GM21447 (cell line): Measurements from ENCODE around the gene NR3C2.
"Not testable (repeated sequence)": the region's sequence is repeated elsewhere in the genome, so short reads cannot be mapped to it uniquely, and the experiment has no call there.

Experiments
- ATAC-seq: cut with Tn5 transposase; IDR thresholded peaks from one replicate; pipeline ENCODE4 v1.9.1; 2021; ENCODE audit not compliant: unreplicated experiment

Gene NR3C2

DNA sequence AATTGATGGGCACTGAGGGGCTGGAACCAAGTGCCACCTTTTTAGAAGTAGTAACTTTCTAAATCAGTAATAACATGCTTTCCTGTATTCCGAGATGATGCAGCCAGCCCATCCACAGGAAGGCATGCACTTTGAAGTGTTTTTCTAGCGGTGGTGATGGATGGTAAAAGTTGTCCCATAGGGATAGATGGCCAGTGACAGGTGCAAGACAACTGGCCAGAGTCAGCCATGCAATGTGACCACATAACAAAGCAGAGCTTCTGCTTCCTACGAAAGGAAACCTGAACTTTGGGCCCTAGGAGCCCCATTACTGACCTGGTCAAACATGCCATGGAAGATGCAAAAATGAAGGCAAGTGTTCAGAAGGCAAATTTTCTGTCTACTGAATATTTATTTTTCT is 72.3 kb downstream of the NR3C2 start:
- ATAC-seq: no peak

DNA sequence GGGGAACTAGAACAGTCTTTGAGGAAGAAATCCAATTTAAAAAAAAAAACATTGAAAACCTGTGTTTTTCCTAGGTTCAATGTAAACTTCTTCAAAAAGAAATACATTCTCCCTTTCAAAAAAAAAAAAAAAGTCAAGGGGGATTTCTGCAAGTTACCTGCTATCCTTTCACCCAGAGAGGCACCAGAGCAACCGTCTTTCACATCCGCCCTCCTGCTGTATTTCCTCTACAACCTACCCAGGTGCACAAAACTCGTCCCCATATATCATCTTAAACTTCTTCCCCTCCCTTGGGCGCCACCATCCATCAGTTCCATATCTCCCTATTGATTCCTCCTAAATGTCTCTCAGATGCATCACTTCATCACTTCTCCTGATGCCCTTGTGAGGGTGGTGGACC is 74.5 kb downstream of the NR3C2 start:
- no peak for ATAC-seq

DNA sequence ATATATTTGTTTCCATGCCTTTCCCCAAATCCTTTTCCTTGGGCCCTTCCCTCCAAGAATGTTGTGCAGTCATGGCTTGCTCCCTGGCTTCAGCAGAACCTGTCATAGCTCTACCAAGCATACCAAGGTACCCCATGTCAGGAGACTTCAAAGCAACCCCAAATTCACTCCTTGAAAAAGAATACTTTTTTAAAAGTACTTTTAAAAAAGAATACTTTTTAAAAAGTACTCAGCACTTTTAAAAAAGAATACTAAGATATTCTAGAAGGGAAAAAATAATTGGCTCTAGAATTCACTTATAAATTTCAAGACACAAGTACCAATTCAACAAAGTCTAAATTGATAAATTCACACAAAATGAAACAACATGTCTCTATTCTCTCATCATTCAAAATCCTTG is 76.0 kb downstream of the NR3C2 start:
- no peak for ATAC-seq

DNA sequence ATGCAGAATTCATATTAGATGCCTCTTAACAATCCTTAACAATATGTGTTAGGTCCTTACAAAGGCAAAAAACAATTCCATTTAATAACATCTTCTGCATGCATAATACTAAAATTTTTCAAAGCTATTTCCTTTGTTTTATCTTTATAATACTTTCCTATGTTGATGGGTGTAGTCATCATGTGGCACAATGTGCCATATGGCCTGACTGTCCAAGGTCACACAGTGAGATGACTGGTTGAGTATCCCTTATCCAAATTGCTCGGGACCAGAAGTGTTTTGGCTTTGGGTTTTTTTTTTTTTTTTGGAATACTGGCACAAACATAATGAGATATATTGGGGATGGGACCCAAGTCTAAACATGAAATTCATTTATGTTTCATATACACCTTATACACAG is 77.7 kb downstream of the NR3C2 start:
- no peak for ATAC-seq

DNA sequence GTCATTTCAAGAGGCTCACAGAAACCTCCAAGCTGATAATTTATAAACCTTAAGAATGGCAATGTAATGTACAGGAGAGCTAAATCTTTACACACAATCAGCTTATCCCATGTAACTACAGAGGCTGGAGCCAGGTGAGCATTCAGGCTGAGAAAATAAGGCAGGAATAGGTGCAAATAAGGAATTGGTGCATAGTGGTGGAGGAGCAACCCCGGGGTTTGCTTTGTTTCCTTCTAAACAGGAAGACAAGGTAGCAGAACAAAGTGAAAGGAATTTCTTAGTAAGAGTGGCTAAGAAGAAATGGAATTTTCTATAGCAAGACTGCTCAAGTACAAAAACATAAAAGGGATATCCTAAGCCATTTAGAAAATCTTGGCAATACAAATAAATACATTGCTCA is 82.4 kb downstream of the NR3C2 start:
- ATAC-seq: no peak

DNA sequence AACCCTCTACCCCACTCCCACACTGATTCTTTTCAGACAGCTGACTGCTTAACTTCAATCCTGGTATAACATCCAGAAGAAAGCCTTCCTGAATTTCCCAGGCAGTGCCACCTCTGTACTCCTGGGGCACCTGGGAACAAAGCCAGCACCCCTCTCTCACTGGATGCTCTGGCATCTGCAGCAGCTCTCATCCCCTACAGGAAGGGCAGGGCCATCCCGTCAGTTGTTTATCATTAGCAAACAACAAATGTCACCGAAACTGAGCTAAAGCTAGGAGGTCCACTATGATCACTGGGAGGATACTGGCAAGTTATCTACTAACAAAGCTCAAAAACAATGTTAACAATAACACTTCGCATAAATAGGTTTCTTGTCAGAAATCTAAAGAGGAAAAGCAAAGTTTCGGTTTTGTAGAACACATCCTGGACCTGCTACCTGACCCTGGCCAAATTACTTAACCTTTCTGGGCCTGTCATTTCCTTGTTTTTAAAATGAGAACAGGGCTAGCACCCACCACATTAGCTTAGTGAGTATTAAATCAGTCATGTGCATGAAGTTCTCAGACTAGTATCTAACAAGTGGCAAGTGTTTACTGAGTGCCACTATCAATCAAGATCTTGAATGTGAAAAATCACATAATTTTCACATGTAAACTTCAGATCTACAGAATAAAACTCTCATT is 86.6 kb downstream of the NR3C2 start:
- no peak for ATAC-seq

DNA sequence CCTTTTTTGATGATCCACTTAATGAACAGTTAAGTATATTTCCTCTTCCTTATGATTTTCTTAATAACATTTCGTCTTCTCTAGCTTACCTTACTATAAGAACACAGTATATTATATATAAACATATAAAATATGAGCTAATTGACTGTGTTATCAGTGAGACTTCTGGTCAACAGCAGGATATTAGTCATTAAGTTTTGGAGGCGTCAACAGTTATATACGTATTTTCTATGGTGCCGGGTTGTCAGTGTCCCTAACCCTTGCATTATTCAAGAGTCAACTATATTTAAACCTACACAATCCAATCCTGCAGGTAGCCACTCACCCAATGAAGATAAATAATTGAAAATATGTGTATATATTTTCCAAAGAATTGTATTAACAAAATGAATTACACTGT is 88.0 kb downstream of the NR3C2 start:
- ATAC-seq: no peak

DNA sequence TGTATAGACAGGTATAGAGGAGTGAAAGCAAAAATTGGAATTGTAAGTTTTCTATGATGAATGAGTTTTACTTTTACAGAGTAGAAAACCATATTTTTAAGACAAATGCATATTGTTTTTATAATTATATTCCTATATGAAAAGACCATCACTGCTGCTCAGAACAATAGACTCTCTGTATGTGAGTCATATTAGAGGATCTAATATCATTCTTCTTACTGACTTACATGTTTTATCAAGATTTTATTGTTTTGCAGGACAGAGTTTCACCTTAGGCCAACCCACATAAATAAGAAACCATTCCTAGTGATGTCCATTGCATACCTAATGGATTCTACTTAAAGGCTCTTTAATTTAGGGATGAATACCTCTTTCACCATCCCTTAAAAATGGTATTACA is 88.6 kb downstream of the NR3C2 start:
- no peak for ATAC-seq

DNA sequence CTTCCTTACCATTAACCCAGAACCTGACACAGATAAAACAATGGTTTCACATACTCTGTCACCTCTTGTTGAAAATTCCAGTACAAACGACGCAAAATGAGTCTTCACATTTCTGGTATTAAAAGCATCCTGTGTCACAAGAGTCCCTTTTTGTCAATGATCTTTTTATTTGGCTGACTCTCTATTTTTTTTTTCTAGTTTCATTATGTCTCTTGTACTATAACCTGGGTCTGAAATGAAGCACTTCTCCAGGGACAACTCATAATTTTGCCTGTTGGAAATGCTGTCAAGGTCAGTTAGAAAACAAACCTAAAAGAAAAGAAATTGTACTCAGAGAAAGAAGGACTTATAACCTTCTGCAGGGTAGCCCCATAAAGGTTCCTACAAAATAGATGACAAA is 93.1 kb downstream of the NR3C2 start:
- no peak for ATAC-seq

DNA sequence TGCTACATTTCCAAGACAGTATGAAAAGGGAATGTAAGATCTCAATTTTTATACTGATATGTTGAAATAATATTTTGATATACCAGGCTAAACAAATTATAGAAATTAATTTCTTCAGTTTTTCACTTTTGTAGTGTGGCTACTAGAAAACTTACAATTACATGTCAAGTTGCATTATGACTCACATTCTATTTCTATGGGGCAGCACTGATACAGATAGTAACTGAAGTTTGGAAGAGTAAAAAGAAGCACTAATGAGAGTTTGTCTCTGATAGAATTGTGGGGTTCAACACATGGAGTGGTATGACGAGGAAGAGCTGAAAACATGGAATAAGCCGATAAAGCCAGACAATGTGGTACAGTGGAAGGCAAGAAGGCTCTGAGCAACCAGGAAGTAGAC is 95.6 kb downstream of the NR3C2 start:
- no peak for ATAC-seq

DNA sequence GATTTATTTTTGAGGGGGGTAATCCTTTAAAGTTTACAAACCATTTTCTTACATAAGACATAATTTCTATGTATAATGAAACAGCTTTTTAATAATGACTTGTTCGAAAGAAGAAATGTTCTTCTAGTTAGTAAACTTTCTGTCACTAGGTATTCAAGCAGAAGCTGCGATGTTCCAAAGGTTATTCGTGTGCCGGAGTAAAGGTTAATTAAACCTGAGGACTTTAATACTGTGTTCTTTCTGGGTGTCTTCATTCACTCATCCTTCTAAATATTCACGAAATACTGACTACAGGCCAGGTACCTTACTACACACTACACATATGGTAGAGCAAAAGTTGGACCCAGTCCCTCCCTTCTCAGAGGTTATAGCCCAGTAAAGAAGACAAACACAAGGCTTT is 96.7 kb downstream of the NR3C2 start:
- no peak for ATAC-seq

DNA sequence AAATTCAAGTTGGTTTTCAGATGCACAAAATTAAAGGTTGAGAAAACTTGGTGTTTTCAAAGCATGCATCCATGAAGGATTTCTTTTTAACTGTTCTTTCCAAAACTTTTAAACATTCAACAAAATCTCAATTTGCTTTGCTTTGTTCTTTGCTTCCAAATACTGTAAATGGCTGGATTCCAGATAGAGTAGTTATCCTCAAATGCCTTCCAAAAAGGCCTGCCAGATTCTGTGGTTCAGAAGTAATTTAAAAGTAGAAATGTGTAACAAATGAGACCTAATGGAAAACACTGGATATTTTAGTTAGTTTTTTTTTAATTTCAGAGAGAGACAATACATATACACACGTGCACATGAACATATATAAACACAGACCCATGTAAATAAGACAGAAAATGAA is 97.3 kb downstream of the NR3C2 start:
- ATAC-seq: no peak

DNA sequence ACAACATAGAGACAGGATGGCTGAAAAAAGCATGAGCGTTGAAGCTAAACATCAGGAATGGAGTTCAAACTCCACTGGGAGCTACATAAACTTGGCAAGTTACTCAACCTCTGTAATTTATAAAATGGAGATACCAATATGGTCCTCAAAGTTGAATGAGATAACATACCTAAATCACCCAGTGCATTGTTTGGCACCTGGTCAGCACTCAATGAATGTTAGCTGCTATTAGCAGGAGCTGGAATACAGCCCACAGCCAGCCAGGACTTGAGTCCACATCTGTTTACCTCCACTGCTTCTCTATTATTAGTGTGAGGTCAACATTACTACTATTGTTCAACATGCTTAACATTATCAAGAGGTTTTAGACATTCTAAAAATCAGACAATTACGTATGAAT is 97.9 kb downstream of the NR3C2 start:
- no peak for ATAC-seq

DNA sequence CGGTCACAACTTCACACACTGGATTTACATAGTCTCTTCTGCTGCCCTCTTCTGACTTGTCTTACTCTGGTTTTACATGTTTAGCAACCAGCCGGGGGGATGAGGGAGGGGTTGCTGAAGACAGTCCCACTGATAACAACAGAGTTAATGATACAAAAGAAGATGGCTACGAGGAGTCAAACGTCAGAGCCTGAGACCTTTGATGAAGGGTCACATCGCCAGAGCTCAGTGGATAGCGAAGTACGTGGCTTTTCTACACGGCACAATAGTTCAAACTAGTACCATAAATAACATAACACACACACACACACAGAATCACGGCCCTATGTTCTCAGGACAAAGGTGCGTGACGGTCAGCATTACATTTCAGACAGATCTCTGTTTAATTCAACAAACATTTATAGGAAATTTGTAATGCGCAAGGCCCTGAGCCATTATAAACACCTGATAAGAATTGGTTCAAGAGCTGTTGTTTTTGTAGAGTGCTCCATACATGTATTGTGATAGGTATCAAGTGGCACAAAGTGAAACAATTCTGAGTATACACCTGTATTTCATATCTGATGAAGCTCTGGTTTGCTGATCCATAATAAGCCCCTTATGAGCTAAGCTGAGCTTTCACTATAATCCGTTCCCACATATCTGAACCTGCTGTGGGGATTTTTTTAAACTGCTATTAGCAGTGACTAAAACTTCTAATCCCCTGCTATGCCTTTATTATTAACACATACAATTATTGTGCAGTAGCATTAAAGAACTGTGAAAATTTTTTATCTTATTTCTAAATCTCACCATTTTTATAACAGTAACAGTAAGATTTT is 100.0 kb downstream of the NR3C2 start:
- no peak for ATAC-seq

DNA sequence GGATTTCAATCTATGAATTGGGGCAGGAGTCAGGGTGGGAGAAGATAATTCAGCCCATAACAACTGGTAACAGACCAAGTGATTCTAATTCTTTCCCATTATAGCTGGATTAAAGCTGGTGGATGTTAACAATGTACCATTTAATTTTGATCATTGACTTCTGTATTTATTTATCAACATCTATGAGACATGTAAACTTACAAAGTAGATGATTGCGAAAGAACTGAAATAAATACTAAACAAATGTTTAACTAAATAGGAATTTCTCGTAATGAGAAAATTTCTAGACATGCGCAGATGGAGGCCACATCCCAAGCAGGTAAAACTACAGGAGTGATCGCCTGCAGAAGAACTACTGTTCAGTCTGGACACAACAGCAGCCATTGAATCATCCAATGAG is 107.1 kb downstream of the NR3C2 start:
- no peak for ATAC-seq

DNA sequence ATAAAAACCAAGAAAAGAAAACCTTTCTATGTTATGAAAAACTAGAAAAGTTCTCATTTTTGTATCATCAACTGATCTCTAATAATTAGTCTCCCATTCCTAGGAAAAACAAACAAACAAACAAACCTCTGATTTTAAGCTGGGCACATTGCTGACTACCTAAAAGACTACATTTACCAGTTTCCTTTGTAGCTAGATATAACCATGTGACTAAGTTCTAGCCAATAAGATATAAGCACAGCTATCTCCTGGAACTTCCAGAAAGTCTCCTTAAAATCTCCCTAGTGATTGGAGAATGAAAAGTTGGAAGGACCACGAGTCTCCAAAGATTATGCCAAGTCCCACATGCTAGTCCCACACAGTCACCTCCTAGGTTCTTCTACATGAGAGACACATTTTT is 108.9 kb downstream of the NR3C2 start:
- no peak for ATAC-seq

DNA sequence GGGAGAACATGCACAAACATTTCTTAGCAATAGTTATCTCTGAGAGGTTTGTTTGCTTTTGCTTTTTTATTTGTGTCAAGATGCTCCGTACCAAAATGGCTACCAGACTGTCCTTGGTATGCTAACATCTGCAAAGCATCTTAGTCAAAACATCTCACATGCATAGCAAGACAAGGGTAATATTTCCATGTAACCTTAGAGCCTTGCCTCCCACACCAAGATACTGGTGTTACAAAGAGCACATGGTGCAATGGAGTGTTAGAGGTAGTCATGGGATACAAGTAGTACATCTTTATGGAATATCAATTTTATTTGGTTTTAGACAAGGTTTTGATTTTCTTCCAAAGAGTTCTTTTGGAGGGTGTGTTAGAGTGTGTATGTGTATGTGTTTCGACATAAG is 109.7 kb downstream of the NR3C2 start:
- ATAC-seq: no peak

DNA sequence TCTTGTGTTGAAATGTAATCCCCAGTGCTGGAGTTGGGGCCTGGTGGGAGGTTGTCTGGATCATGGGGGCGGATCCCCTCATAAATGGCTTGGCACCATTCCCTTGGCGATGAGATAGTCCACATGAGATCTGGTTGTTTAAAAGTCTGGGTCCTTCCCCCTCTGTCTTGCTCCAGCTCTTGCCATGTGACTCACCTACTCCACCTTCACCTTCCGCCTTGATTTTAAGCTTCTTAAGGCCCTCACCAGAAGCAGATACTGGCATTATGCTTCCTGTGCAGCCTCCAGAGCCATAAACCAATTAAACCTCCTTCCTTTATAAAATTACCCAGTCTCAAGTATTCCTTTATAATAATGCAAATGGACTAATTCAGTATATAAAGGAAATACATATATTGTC is 111.5 kb downstream of the NR3C2 start:
- no peak for ATAC-seq

DNA sequence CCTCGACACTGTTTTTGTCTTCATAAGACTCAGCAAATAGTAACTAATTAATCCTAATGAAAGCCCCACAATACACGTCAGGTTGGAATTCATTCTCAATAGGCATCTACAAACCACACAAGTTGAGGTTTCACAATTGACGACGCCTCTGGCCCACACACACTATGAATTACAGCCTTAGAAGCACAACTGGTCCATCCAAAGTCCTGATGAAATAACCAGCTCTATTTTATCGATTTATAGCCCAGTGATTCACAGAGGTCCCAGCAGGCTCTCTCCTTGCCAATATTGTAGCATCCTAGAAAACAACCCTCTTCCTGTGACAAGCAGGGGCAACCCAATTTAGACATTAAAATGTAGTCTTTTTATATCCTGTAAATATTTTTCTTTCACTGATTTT is 112.1 kb downstream of the NR3C2 start:
- ATAC-seq: no peak

DNA sequence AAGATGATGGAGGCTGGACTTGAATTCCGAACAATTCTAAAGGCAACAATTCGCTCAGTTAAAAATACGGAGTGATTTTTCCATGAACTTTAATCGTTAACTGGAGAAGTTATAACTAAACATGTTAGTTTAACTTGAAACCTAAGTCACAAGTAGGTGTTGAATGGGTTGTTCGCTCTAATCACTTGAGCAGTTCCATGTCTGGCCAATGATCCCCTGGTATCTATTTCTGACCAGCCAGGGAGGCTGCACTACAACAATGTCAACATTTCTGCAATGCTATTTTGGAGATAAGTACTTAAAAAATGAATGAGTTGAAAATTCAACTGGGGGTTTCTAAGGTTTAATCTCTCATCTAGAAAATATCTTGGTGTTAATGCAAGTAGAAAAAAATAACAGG is 112.5 kb downstream of the NR3C2 start:
- no peak for ATAC-seq

DNA sequence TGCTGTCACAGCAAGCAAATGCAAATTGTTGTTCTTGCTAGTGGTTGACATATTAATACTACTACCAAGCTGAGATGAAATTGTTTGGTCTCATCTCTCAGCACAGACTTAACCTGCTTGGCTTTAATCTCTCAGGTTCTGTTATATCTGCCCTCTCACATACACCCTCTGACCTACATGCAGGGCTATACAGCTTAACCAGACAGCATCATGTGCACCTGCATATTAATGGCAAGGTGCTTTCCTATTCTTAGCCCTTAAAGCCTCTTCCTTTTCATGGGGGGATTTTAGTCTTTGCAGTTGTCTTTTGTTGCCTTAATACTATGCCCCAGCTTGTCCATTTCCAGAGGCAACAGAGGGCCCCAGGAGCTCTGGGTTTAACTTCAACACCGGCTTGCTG is 114.5 kb downstream of the NR3C2 start:
- no peak for ATAC-seq

DNA sequence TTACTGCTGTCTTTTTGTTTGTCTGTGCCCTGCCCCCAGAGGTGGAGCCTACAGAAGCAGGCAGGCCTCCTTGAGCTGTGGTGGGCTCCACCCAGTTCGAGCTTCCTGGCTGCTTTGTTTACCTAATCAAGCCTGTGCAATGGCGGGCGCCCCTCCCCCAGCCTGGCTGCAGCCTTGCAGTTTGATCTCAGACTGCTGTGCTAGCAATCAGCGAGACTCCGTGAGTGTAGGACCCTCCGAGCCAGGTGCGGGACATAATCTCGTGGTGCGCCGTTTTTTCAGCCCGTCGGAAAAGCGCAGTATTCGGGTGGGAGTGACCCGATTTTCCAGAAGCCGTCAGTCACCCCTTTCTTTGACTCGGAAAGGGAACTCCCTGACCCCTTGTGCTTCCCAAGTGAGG is 118.9 kb downstream of the NR3C2 start:
- ATAC-seq: not testable (repeated sequence)

DNA sequence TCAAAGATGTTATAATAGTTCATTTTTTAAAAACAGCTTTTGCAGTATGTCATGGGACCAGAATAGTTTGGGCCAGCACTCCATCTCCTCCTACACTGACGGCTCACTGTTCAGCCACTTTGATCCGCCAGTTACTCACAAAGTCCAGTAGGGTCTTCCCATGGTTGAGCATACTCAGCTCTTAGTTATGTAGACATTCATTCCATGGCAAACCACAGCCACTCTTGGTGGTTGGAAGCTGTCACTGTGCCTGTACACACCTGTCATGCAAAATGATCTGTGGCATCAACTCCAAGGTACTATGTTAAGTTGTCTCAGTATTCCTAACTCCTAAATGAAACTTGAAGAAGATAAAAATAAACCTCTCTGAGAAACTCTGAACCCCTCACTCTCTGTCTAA is 127.2 kb downstream of the NR3C2 start:
- no peak for ATAC-seq
